HG02610 (cell line): ENCODE results near the gene TEX2.

Source experiments
- ATAC-seq: cut with Tn5 transposase; IDR thresholded peaks from one replicate; pipeline ENCODE4 v1.9.1; 2021; ENCODE audit warnings: mild to moderate bottlenecking, moderate library complexity; ENCODE audit not compliant: unreplicated experiment

Gene TEX2, protein sequence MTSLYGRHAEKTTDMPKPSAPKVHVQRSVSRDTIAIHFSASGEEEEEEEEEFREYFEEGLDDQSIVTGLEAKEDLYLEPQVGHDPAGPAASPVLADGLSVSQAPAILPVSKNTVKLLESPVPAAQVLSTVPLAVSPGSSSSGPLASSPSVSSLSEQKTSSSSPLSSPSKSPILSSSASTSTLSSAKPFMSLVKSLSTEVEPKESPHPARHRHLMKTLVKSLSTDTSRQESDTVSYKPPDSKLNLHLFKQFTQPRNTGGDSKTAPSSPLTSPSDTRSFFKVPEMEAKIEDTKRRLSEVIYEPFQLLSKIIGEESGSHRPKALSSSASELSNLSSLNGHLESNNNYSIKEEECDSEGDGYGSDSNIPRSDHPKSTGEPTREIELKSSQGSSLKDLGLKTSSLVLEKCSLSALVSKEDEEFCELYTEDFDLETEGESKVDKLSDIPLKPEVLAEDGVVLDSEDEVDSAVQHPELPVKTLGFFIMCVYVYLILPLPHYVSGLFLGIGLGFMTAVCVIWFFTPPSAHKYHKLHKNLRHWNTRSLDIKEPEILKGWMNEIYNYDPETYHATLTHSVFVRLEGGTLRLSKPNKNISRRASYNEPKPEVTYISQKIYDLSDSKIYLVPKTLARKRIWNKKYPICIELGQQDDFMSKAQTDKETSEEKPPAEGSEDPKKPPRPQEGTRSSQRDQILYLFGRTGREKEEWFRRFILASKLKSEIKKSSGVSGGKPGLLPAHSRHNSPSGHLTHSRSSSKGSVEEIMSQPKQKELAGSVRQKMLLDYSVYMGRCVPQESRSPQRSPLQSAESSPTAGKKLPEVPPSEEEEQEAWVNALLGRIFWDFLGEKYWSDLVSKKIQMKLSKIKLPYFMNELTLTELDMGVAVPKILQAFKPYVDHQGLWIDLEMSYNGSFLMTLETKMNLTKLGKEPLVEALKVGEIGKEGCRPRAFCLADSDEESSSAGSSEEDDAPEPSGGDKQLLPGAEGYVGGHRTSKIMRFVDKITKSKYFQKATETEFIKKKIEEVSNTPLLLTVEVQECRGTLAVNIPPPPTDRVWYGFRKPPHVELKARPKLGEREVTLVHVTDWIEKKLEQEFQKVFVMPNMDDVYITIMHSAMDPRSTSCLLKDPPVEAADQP

DNA sequence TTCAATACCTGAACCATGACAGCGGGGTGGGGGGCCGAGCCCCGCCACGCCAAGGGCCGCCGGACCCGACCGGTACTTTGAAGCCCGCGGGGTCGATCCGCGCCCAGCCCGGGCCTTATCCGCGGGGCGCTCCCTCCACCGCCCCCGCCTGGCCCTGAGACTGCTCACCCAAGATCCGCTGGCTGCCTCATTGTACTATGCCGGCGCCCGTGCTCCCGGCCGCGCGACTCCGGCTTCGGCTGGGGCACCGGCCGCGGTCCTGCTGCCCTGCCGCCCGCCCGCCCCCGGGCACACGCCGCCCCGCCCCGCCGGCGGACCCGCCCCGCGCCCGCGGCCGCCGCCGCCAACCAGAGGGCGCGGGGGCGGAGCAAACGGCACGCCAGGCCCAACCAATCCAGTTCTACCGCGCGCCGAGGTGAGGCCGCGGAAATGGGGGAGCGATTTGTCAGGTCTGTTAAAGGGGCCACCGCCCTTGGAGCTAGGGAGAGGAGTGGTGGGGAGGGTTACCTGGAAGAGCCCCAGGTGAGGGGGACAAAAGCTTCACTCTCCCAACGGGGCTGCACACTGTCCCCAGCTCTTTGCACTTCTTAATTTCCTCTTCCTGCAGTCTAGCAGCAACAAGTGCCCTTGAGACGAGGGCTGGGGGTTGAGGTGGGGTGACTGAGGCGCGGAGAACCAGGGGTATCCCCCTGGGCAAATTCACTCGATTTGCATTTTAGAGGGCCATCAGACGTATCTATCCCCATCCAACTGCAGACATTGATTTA lies at the start of gene TEX2:
TEX2 (minus strand) TSS at position 261 of the 767 bp plus-strand sequence. CDS start 49,043 bp downstream, outside the sequence.
- ATAC-seq: peak; percentile 87

DNA sequence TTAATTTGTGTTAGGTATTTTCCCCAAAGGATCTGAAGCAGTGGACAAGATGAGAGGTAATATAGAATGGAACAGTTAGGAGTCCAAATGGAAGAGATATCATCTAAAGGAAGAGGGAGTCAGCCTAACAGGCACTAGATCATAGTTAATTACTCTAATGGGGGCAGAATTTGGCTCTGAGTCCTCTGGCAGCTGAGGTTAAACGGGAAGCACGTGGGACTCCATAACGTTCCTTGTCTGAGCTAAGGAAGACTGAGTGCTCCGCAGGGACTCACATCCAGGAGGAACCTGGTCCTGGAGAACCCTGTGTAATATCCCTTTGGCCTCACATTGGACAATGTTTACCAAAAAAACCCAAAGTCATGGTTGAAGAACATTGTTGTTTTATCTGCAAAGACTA lies 46.6 kb upstream of the TEX2 start:
- ATAC-seq: no peak

DNA sequence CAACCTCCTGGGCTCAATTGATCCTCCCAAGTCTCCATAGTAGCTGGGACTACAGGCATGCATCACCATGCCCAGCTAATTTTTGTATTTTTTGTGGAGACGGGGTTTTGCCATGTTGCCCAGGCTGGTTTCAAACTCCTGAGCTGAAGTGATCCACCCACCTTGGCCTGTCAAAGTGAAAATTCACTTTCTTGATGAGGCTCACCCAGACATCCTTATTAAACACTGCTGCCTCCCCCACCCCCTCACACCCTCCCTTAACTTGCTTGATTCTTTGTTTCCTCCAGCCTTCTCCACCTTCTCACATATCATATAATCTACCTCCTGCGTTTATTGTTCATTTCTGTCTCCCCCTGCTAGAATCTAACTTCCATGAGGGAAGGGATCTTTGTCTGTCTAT lies 46.0 kb upstream of the TEX2 start:
- ATAC-seq: no peak

GRCh38 chr17:64306850-64307463 lies 43.9 kb upstream of the TEX2 start:
- ATAC-seq: no peak

- ATAC-seq: no peak
These were observed 41.5 kb upstream of the TEX2 start for GRCh38 chr17:64304551-64304950.

GRCh38 chr17:64300699-64300965 lies 37.6 kb upstream of the TEX2 start:
- no peak for ATAC-seq

GRCh38 chr17:64297467-64298088 lies 34.5 kb upstream of the TEX2 start:
- no peak for ATAC-seq

GRCh38 chr17:64296246-64296645 lies 33.2 kb upstream of the TEX2 start:
- ATAC-seq: no peak

- ATAC-seq: no peak
These were observed 32.1 kb upstream of the TEX2 start for GRCh38 chr17:64295146-64295545.

DNA sequence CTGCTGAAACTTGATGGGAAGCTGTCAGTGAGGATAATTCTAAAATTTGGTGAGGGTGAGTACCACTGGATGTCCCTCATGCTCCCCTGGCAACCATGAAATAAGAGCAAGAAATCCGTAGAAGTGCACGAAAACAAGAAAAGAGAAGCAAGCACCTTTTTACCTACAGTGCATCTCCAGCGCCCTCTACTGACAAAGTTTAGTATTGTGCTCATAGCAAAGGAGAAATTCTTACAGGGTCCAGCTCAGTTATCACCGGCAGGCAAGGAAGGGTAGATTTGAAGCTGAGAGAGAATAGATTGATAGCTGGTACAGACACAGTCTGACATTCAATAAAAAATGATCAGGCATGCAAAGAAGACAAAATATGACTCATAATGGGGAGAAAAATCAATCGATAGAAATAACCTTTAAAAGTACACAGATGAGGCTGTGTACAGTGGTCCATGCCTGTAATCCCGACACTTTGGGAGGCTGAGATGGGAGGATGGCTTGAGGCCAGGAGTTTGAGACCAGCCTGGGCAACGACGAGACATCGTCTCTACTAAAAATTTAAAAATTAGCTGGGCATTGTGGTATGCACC lies 28.3 kb upstream of the TEX2 start:
- ATAC-seq: no peak

DNA sequence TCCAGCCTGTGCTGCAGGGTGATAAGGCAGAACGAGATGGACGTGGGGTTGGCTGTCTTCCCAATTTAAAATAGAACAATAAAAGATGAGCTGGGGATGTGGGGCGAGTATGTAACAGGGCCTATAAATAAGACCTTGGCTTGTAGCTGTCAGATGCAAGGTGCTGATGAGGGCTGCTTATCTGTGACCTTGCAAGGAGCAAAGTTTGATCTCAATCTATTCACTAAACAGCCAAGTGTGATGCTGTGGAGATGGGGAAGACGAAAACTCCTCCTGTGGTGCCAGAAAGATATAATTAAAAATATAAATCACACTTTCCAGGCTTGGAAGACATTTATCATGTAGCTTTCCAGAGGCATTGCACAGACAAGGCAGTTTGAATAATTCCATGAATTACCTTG lies 26.7 kb upstream of the TEX2 start:
- no peak for ATAC-seq

GRCh38 chr17:64282753-64283080 lies 19.7 kb upstream of the TEX2 start:
- no peak for ATAC-seq

GRCh38 chr17:64281962-64282752 lies 19.1 kb upstream of the TEX2 start:
- ATAC-seq: no peak

GRCh38 chr17:64278614-64279013 lies 15.6 kb upstream of the TEX2 start:
- no peak for ATAC-seq

GRCh38 chr17:64277831-64278562 lies 14.9 kb upstream of the TEX2 start:
- ATAC-seq: no peak

DNA sequence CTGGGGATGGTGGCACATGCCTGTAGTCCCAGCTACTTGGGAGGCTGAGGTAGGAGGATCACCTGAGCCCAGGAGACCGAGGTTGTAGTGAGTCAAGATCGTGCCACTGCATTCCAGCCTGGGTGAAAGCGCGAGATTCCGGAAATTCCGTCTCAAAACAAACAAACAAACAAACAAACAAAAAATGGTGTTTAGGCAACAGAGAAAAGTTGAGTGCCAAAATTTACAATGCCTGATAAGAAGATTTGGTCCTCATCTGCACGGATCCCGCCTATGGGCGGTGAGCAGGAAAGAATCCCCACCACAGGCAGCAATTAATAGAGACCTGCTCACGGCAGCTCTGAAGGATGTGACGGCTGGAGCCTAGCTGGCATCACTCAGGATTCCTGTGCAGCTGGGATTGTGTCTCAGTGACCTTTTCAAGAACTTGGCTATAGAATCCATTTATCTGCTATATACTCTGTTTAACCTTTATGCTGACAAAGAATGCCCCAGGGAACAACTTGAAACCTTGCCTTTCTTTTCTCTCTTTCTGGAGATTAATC lies 14.0 kb upstream of the TEX2 start:
- ATAC-seq: no peak

- no peak for ATAC-seq
These were observed 12.0 kb upstream of the TEX2 start for GRCh38 chr17:64275016-64275415.

GRCh38 chr17:64273006-64273405 lies 9.9 kb upstream of the TEX2 start:
- no peak for ATAC-seq
